HG02981 (cell line): ENCODE results near the gene VMAC.
A peak's percentile ranks its signal among the peaks of the same experiment; 100 is the strongest.

Experiments used
- ATAC-seq: cut with Tn5 transposase; IDR thresholded peaks from one replicate; pipeline ENCODE4 v1.9.1; 2021; ENCODE audit warnings: mild to moderate bottlenecking, moderate library complexity; ENCODE audit not compliant: unreplicated experiment

Gene VMAC

GRCh38 chr19:5903624-5904351 is 884 bp upstream of the VMAC start, which contains the start of gene NDUFA11:
NDUFA11 (minus strand) TSS chr19:5903790; CDS start chr19:5903708, 82 bp downstream.
- ATAC-seq, result peak; percentile 27

GRCh38 chr19:5905114-5905778 is 574 bp downstream of the VMAC start:
- ATAC-seq, result peak; percentile 0

GRCh38 chr19:5907241-5907640 is 2.6 kb downstream of the VMAC start:
- no peak for ATAC-seq

- no peak for ATAC-seq
Measured at GRCh38 chr19:5908773-5909442, 4.2 kb downstream of the VMAC start.

DNA sequence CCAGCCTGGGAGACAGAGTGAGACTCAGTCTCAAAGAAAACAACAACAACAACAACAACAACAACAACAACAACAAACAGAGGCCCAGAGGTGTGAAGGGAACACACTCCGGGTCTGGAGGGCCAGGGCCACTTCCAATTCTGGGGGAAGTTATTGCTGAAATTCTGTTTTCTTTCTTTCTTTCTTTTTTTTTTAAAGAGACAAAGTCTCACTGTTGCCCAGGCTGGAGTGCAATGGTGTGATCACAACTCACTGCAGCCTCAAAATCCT is 5.9 kb downstream of the VMAC start:
- no peak for ATAC-seq

GRCh38 chr19:5911366-5911765 is 6.7 kb downstream of the VMAC start:
- ATAC-seq, result no peak

DNA sequence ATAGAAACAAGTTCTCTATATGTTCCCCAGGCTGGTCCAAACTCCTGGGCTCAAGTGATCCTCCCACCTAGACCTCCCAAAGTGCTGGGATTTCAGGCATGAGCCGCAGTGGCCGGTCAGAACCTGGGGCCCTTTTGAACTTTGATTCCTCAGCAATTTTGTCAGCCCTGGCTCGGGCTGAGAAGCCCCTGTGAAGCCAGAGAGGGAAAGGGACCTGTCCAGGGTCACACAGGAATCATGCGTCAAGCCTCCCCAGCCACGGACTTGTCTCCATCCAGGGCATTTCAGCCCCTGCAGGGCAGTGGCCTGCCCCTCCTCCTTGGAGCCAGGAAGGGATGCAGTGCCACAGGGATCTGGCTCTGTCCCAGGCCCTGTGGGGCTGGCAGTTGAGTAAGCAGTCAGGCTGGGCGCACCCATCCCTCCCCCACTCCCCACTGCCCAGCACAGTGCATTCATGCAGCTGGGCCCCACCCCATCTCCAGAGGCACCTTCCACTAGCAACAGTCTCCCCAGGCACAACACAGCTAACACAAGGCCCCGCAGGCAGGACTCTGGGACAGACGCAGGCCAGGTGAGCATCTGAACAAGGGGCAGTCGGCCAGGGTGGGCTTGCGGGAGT is 9.2 kb downstream of the VMAC start, which contains the start of gene CAPS:
Gene CAPS (plus strand): TSS at position 516 of the 619 bp plus-strand sequence. CDS start 153 bp downstream, outside the sequence.
- no peak for ATAC-seq

DNA sequence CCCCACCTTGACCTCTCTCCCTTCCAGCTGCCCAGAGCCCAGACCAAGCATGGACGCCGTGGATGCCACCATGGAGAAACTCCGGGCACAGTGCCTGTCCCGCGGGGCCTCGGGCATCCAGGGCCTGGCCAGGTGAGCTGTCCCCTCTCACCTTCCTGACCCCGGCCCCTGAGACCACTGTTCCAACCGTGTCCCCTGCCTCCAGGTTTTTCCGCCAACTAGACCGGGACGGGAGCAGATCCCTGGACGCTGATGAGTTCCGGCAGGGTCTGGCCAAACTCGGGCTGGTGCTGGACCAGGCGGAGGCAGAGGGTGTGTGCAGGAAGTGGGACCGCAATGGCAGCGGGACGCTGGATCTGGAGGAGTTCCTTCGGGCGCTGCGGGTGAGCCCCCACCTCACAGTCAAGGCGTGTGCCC is 9.7 kb downstream of the VMAC start:
- ATAC-seq, result no peak

DNA sequence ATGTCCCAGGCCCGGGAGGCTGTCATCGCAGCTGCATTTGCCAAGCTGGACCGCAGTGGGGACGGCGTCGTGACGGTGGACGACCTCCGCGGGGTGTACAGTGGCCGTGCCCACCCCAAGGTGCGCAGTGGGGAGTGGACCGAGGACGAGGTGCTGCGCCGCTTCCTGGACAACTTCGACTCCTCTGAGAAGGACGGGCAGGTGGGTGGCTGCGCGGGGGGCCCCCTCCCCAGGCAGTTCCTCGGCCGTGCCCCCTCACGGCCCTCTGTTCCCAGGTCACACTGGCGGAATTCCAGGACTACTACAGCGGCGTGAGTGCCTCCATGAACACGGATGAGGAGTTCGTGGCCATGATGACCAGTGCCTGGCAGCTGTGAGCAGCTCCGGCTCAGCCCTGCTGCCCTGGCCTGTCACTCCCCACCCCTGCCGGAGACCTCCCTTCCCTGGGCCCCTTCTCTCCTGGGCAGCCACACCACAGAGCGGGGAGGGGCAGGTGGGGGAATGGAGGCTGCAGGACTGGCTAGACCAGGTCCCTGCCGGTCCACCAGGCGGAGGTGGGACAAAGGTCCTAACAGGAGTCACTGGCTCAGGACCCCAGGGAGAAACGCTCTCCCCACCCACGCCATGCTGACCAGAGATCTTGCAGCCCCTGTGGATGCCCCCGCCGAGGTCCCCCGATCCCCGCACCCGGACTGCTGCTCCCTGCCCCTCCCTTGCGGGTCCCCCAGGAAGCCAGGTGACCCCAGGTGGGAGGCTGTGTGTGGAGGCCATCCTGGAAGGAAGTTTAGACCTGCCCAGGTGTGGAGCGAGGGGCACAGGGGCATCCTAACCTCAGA is 10.5 kb downstream of the VMAC start:
- ATAC-seq, result no peak

- ATAC-seq, result no peak
Measured at GRCh38 chr19:5915782-5916165, 11.1 kb downstream of the VMAC start.

- ATAC-seq, result no peak
Measured at GRCh38 chr19:5916181-5916708, 11.6 kb downstream of the VMAC start.

DNA sequence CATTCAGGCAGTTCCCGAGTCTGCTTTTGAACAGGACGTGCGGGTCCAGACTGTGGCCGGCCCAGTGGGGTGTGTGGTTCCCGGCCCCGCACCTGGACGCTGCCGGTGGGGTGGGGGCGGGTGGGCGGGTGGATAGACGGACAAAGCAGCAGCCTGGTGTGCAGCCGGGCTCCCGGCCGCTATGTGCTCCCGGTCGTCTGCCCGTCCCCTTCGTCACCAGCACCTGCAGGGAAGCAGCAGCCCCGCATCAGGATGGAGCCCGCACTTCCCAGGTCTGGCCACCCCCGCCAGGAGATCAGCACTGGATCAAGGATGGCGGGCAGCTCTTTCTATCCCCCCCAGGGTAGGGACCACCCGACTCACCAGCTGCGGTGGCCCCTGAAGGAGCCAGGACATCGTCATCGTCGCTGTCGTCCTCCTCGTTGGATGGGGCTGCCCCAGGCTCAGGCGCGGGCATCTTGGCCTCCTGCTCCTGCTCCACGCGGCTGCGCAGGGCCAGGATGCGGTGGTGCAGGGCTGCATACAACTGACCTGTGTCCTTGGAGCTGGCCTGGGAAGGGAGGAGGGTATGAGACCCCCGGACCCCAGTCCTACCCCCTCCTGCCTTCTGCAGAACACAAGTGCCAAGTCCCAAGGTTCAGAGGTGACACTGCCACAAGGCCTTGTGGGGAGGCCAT is 12.9 kb downstream of the VMAC start:
- no peak for ATAC-seq

DNA sequence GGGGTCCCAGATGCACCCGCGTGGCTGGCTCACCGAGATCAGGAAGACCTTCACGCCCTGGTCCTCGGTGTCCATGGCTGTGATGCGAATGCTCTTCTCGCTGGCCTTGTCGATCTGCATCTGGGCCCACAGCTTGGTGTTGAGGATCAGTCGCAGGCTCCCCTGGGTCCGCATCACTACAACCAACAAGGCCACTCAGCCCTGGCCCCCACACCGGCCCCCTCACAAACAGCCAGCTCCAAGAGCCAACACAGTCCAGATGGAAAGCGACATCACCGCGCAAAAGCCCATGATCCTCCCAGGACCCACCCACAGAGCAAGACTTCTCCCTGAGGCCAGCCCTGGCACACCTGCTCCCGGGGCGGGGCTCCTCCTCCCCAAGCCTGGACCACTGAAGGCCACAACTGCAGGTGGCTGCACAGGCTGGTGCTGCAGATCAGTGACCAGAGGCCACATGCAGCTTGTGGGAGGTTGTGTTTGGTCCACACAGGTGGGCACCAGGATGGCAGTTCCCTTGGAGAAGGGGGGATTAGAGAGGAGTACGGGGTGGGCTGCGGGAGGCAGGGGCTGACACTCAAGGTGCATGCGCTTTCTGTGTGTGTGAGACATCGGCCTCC is 13.9 kb downstream of the VMAC start:
- no peak for ATAC-seq

GRCh38 chr19:5921516-5922160 is 17.0 kb downstream of the VMAC start:
- ATAC-seq, result no peak

GRCh38 chr19:5922161-5922545 is 17.5 kb downstream of the VMAC start:
- ATAC-seq, result no peak

DNA sequence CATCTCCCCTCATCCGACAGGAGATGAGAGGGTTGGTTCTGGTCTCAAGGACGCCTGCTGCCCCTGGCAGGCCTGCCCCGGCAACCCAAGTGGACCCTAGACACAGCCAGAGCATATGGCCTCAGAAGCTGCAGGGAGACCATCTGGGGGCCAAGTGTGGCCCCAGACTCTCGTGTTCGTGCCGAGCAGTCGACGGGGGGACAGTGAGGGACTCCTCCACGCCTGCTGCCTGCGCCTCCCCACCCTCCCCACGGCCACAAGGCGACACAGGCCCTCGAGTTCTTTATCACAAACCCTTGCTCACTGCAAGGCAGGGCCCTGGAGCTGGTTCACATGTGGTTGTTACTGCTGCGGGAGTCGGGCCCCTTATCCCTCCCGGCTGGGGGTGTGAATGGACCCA is 18.7 kb downstream of the VMAC start:
- ATAC-seq, result no peak

GRCh38 chr19:5925830-5926427 is 21.3 kb downstream of the VMAC start:
- ATAC-seq, result no peak

GRCh38 chr19:5926641-5927440 is 22.2 kb downstream of the VMAC start:
- ATAC-seq, result no peak
